Stimulated activated CD8-positive, alpha-beta memory T cell treated with anti-CD3 and anti-CD28 coated beads, Interleukin-7, amount 100 ng/mL, for 1 hour (primary cell): ENCODE results near the gene TSNAX.
"Not testable (repeated sequence)": the region's sequence is repeated elsewhere in the genome, so short reads cannot be mapped to it uniquely, and the experiment has no call there.

Source experiments
- DNase-seq, 2 donors: peaks; one replicate each; pipeline ENCODE4 v3.0.0-alpha.2; 2020; ENCODE audit warnings: low read depth in 2 of 2

The TSNAX gene

DNA sequence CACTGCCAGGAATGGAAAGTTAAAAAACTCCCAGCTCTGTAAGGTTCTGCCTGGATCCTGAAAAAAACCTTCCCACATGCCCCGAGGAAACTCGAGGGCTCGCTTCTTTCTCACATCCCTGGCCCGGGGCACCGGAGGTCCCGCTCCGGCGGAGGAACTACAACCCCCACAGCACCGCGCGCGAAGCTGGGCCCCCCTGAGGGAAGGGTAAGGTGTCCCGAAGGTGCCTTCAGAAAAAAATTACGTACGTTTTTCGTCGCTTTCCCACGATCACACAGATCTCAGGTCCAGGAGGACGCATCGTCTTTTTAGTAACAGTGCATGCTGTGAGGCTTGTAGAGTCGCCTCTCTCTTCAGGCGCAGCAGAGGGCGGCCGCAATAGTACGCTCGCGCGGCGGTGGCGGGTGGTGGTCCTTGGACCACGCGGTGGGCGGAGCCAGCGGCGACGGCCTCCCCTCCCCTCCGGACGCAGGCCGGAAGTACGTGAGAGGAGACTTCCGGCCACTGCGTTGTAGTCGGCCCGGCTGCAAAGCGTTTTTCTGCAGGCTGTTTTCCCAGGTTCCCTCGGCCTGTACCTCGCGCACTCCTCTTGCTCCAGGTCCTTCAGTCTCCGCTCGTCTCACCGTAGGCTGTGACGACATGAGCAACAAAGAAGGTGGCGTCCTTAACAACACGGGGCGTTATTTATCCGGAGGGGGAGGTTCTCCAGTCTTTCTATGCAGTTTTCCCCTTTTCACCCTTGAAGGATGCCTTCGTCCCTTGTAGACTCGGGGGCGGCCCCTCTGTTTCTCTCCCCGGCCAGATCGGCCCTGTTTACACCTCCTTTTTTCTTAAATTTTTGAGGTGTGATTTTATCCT lies at the start of gene TSNAX:
Gene TSNAX (plus strand): TSS at position 498 of the 858 bp plus-strand sequence. CDS start 142 bp downstream, at position 640.
- peak; percentile 77 to 78 for DNase-seq

GRCh38 chr1:231478811-231479210 lies 49.7 kb upstream of the TSNAX start:
- no peak for DNase-seq

DNA sequence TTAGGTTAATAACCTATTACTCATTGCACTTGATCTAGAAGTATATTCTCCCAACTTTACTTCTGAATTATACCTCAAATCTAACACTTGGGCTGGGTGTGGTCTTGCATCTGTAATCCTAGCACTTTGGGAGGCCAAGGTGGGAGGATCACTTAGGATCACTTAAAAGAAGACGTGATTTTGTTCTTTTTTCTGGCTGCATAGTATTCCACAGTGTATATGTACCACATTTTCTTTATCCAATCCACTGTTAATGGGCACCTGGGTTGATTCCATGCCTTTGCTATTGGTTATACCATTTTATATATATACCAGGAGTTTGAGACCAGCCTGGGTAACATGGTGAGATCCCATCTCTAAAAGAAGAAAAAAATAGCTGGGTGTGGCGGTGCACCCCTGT lies 48.5 kb upstream of the TSNAX start:
- DNase-seq, result no peak

- DNase-seq, result no peak
These were observed 47.2 kb upstream of the TSNAX start for GRCh38 chr1:231481289-231481688.

DNA sequence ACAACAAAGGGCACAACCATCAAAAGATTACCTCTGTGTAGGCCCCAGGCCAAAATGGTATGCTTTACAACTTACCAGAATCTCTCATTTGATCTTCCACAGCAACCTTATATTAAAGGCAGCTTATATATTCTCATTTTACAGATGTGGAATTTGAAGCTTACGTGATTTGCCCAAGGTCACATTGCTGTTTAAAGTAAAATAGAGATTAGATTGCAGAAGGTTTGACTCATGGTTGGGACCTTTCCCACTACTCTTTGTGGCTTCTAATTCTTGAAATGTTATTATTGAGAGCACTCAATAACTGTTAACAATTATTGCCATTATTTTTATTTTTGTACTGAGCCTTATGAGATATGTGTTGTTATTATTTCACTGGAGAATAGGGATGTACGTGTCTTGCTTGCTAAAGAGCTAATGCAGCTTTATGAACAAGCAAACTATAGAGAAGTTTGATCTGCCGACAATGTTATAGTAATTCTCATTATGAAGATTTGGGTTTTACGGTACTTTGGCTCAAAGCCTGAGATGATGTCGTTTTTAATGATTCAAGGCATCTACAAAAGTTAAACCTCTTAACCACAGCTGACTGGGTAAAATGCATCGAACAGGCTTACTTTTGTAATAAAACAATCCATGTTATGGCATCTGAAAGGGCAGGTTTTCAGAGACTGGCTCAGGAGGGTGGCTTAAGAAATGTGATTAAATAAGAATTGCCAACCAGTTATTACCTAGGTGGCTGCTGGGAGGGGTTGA lies 43.3 kb upstream of the TSNAX start:
- no peak for DNase-seq

DNA sequence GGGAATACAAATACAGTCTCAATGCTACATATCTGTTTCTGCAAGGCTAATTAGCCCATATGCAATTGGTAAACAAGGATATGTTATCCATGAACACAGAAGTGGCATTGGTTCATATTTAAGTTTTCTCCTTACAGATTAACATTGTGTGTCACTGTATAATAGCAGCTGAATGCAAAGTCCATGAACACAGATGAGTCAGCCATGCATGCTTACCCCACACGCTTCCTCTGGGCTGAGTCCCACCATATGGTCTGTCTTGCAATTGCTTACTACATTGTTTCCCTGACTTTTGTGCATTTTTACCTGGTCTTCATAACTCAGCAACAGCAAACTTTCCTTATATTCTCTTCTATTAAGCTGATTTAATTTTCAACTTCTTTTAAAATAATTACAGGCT lies 41.5 kb upstream of the TSNAX start:
- DNase-seq, result no peak

DNA sequence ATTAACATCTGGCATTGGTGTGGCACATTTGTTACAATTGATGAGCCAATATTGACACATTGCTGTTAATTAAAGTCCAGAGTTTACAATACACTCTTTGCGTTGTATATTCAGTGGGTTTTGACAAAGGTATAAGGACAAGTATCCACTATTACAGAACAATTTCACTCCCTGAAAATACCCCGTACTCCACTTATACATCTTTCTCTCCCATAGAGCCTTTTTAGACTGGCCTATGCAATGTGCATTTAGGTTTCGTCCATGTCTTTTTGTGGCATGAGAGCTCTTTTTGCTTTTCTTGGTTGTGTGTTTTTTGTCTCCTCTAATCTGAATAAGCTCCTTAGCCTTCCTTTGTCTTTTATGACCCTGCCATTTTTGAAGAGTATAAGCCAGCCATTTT lies 40.6 kb upstream of the TSNAX start:
- no peak for DNase-seq

- DNase-seq, result no peak
These were observed 34.9 kb upstream of the TSNAX start for GRCh38 chr1:231493421-231494185.

DNA sequence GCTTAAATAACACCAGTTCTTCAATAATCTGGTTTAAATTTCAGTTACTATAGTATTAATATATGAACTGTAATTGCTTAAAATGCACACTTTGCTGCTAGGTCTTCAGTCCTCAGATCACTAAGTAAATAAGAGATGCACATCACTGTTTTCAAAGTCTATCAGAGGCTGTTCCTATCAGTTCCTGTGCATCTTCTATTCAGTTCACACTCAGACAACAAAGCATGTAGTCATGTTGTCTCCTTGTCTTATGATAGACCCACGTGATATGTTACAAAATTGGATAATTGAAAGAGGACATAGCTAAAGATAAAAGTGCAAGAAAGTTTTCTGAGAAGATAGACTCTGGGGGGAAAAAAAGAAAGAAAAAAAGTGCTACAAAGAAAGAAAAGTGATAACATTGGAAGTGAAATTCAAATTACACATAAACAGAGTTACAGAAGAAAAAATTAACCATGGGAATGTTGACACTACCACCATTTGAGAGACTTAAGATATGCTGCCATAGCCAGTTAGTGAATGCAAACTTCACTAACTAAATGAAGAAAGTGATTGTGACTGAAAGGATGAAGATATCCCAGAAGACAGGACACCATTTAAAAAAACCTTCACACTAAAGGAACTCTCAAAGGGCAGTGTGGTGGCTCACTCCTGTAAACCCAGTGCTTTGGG lies 33.9 kb upstream of the TSNAX start:
- no peak for DNase-seq

- DNase-seq, result no peak
These were observed 30.8 kb upstream of the TSNAX start for GRCh38 chr1:231497629-231498152.

- DNase-seq, result no peak
These were observed 29.2 kb upstream of the TSNAX start for GRCh38 chr1:231499148-231499763.

DNA sequence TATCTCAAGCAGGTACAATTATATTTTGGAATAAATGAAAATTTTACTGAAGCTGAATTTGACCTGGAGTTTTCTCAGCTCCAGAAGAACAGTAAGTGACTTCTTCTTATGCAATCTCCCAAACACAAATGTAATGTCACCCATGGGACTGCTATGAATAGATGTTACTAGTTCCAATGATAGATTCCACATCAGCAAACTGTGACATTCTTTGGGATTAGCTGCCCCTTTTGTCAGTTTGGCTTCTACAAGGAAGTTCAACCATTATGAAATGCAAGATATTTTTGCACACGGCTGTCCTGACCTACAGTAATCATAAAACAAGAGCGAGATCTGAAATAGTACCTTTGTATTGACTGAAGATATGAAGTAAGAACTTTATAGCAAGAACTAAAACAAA lies 27.8 kb upstream of the TSNAX start:
- no peak for DNase-seq

GRCh38 chr1:231503168-231503567 lies 25.3 kb upstream of the TSNAX start:
- DNase-seq, result not testable (repeated sequence)

DNA sequence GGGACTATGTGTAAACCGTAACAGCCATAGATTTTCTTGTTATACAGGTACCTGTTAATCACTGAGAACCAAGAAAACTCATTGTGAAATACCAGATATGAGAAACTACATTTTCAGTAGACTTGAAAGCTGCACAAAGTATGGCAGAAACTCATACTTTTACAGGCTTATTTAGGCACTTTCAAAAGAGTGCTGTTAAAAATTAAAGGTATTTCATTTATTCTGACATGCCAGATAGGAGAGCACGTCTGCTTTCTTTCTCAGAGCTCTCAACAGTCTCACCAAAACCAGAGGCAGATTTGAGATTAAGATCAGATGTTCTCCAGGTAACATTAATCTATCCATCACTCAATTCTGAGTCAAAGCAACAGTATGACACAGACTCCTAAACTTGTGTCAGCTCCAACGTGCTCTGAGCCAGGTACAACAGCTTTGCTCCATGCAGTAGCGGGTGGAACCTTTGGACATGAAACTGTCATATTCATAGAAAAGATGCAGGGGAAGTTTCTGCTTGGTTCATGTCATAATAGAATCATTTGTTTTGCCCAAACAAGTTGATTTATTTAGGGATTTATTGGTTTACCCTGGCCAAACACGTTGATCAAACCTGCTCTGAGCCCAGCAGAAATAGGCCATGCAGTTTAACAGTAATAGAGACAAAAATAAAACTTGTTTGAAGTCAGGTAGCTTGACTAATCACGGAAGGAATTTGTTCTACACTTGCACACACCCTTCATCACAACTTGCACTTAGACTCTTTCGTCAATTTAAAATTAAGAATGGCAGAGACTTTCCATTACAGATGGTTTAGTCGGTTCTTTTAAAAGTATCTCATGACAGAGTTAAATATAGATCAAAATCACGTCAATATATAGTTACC lies 20.8 kb upstream of the TSNAX start:
- DNase-seq, result no peak

- DNase-seq, result no peak
These were observed 20.0 kb upstream of the TSNAX start for GRCh38 chr1:231508497-231508896.

DNA sequence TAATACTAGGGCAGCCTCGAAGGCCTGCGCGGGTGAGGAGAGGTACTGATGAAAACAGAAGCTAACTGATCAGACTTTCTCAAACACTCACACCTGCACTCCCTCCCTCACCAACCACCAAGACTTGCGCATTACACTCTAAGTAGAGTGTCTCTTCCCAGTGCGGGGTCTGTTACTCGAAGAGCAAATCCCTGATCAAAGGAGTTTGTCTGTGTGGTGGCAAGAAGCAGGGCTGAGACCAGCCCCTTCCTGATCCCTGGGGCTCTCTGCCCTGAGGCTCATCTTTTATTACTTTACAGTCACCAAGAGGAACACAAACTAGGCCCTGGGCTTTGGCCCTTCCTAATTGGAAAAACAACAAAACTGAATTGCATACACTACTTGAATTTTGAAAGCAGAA lies 19.5 kb upstream of the TSNAX start:
- no peak for DNase-seq

- no peak for DNase-seq
These were observed 16.2 kb upstream of the TSNAX start for GRCh38 chr1:231512147-231512698.

DNA sequence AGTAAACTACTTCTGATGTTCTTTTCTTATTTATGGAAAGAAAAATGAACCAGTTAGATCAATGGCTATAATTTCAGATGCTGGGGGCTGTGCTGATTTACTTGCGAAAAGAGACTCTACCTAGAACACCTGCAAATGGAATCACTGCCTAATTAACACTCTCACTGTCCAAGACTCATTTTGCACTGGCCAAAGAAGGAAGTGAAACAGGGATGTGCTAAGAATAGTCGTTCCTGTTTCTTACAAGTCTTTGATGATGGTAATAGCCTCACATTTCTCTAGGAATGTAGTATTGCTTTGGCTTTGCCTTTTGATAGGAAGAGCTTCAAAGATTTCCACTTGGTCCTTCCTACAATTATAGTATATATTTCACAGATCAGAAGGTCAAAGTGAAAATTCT lies 12.7 kb upstream of the TSNAX start:
- no peak for DNase-seq

- no peak for DNase-seq
These were observed 11.4 kb upstream of the TSNAX start for GRCh38 chr1:231517076-231517475.
